Measurements from ENCODE around the gene FCGR1A. TPM values are rescaled to one million over a fixed set of nuclear protein-coding genes. Genes with fewer than 3 reads are reported as not detected.
A peak's percentile ranks its signal among the peaks of the same experiment; 100 is the strongest.
"Not testable (repeated sequence)": the region's sequence is repeated elsewhere in the genome, so short reads cannot be mapped to it uniquely, and the experiment has no call there.

The FCGR1A gene
- total RNA-seq (2021; ENCODE audit: unreplicated experiment) = not detected
- not detected in 2 replicates for polyA plus RNA-seq (2012)
- Bru-seq, nascent RNA = percentile 7 among the genes with signal in this experiment
- percentile 8 among the genes with signal in this experiment for BruChase-seq, experiment 1, labeled RNA remaining after a 6-hour chase
- BruChase-seq, experiment 2, labeled RNA remaining after a 2-hour chase = not detected
- long read RNA-seq = 0 reads

DNA sequence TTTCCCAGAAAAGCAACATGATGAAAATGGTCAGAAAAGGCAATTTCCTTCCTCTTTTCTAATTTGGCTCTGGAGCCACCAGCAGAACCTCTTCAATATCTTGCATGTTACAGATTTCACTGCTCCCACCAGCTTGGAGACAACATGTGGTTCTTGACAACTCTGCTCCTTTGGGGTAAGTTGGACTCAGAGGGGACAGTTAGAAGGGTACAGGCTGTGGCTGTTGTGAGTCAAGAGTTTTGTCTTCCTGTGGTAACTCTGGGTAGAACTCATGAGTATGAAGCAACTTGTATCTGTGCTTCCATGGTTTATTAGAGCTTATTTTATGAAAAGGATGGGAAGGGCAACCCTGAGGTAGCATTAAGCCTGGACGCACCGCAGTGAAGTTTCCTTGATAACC, at the start of gene FCGR1A:
Gene FCGR1A (plus strand): TSS at position 95 of the 400 bp plus-strand sequence. CDS start 50 bp downstream, at position 145.
- POLR2A ChIA-PET; H2AFZ ChIP-seq (ENCODE audit: low read depth, low read length, poor library complexity, severe bottlenecking); H3K27ac ChIP-seq (ENCODE audit: low read depth, low read length); intact Hi-C loops (cut with micrococcal nuclease); H3K9me3 ChIP-seq (ENCODE audit: control insufficient read depth in 1 of 2, insufficient read depth in 1 of 2, low read depth in 1 of 2, low read length in 2 of 2); H3K79me2 ChIP-seq (ENCODE audit: insufficient read depth, low read length); BruUV-seq (replicated peaks); H3K4me3 ChIP-seq (replicated peaks in 1 of 2; ENCODE audit: low read depth in 1 of 2, low read length in 2 of 2); H3K9ac ChIP-seq (ENCODE audit: low read length); H3K36me3 ChIP-seq (ENCODE audit: control insufficient read depth in 1 of 2, insufficient read depth in 2 of 2, low read length in 2 of 2); H4K20me1 ChIP-seq (ENCODE audit: insufficient read depth); DNase-seq (ENCODE audit: low read depth, low spot score); H3K4me2 ChIP-seq (ENCODE audit: low read length); H3K27me3 ChIP-seq (ENCODE audit: insufficient read depth, low read length); RAD21 ChIA-PET (ENCODE audit: low non-redundant PET in 1 of 2, low total read pairs in 2 of 2, uncharacterized antibody in 2 of 2, unreplicated experiment in 2 of 2); ATAC-seq; H3K4me1 ChIP-seq (ENCODE audit: control insufficient read depth in 1 of 2, insufficient read depth in 2 of 2, low read length in 2 of 2); H3K9me2 ChIP-seq (ENCODE audit: insufficient read depth); CTCF ChIA-PET: not testable (repeated sequence)

DNA sequence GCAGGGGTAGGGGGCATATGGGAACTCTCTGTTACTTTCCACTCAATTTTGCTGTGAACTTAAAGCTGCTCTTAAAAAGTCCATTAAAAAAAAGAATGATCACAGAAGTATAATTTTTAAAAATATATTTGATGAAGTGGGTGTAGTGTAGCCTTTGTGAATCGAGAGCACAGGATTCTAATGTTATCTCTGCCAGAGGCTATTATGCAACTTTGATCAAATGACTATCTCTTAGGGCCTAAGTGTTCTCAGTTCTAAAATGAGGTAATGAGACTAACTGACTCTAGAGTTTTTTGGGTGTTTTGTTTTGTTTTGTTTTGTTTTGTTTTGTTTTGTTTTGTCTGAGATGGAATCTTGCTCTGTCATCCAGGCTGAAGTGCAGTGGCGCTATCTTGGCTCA, 49.7 kb upstream of the FCGR1A start:
- DNase-seq (ENCODE audit: low read depth, low spot score); POLR2A ChIA-PET; H3K27me3 ChIP-seq (ENCODE audit: insufficient read depth, low read length); H4K20me1 ChIP-seq (ENCODE audit: insufficient read depth); H3K27ac ChIP-seq (ENCODE audit: low read depth, low read length); H3K36me3 ChIP-seq (ENCODE audit: control insufficient read depth in 1 of 2, insufficient read depth in 2 of 2, low read length in 2 of 2); RAD21 ChIA-PET (ENCODE audit: low non-redundant PET in 1 of 2, low total read pairs in 2 of 2, uncharacterized antibody in 2 of 2, unreplicated experiment in 2 of 2); ATAC-seq; H3K4me3 ChIP-seq (replicated peaks in 1 of 2; ENCODE audit: low read depth in 1 of 2, low read length in 2 of 2); BruUV-seq (replicated peaks); H3K4me1 ChIP-seq (ENCODE audit: control insufficient read depth in 1 of 2, insufficient read depth in 2 of 2, low read length in 2 of 2); H3K79me2 ChIP-seq (ENCODE audit: insufficient read depth, low read length); H3K9me3 ChIP-seq (ENCODE audit: control insufficient read depth in 1 of 2, insufficient read depth in 1 of 2, low read depth in 1 of 2, low read length in 2 of 2); H3K9me2 ChIP-seq (ENCODE audit: insufficient read depth); H3K4me2 ChIP-seq (ENCODE audit: low read length); CTCF ChIA-PET; H3K9ac ChIP-seq (ENCODE audit: low read length); H2AFZ ChIP-seq (ENCODE audit: low read depth, low read length, poor library complexity, severe bottlenecking); intact Hi-C loops (cut with micrococcal nuclease): not testable (repeated sequence)

DNA sequence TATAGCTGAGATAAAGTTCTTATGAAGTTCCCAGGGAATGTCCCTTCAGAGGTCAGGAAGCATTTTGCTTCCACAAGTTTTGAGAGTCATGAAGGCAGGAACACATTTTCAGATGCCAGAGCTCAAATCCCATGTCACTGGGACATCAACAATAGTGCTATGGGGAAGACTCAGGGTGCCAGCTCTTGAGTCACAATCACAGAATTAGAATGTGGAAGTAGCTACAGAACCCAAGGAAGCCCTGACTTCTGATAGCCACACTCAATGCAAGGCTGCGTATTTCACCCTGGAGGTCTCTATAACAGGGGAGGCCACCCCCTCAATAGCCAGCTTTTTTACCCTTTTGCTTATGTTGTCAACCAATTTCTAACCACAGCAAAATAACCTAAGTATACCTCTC, 47.8 kb upstream of the FCGR1A start:
- BruUV-seq (replicated peaks); H3K79me2 ChIP-seq (ENCODE audit: insufficient read depth, low read length); CTCF ChIA-PET; intact Hi-C loops (cut with micrococcal nuclease); H3K27me3 ChIP-seq (ENCODE audit: insufficient read depth, low read length); POLR2A ChIA-PET; H3K27ac ChIP-seq (ENCODE audit: low read depth, low read length); H3K4me1 ChIP-seq (ENCODE audit: control insufficient read depth in 1 of 2, insufficient read depth in 2 of 2, low read length in 2 of 2); H3K4me3 ChIP-seq (replicated peaks in 1 of 2; ENCODE audit: low read depth in 1 of 2, low read length in 2 of 2); RAD21 ChIA-PET (ENCODE audit: low non-redundant PET in 1 of 2, low total read pairs in 2 of 2, uncharacterized antibody in 2 of 2, unreplicated experiment in 2 of 2); DNase-seq (ENCODE audit: low read depth, low spot score); H2AFZ ChIP-seq (ENCODE audit: low read depth, low read length, poor library complexity, severe bottlenecking); ATAC-seq; H3K9ac ChIP-seq (ENCODE audit: low read length); H4K20me1 ChIP-seq (ENCODE audit: insufficient read depth); H3K36me3 ChIP-seq (ENCODE audit: control insufficient read depth in 1 of 2, insufficient read depth in 2 of 2, low read length in 2 of 2); H3K9me2 ChIP-seq (ENCODE audit: insufficient read depth); H3K9me3 ChIP-seq (ENCODE audit: control insufficient read depth in 1 of 2, insufficient read depth in 1 of 2, low read depth in 1 of 2, low read length in 2 of 2); H3K4me2 ChIP-seq (ENCODE audit: low read length): not testable (repeated sequence)

Data from HCT116 (cell line).